WI38 (cell line): ENCODE measurements around the gene MAN2A1.

ENCODE experiments used
- H3K4me3 ChIP-seq: 2 replicates; pipeline ENCODE4 v1.5.1; 2011; ENCODE audit warnings: low read depth, mild to moderate bottlenecking, control low read depth, low read length
- CTCF ChIP-seq: IDR thresholded peaks from 2 replicates; pipeline ENCODE4 v1.5.1; 2012; ENCODE audit warnings: low read depth, mild to moderate bottlenecking, control low read depth, low read length

The MAN2A1 gene

GRCh38 chr5:109844695-109845094, 155.0 kb downstream of the MAN2A1 start:
- TF ChIP-seq CTCF = no peak
- H3K4me3 ChIP-seq = no peak overlapping the region

DNA sequence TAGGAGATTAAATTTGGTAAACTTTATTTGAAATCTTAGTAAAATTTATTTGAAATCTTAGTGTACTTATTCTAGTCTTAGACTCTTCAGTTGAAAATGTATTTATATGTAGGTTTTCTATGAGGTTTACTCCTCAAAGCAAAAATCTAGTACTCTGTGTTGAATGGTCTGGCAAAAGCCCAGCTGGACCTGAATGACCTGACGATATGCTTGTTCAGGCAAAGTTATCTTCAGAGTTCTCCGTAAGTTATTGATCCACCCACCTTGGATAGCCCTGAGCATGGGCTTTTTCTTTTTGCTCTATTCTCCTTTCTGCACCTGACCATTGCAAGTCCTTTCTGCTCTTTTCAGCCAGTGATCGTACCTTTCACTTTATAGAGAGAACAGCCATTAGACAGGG, 158.4 kb downstream of the MAN2A1 start:
- H3K4me3 ChIP-seq = no peak overlapping the region
- no peak for TF ChIP-seq CTCF

- no peak overlapping the region for H3K4me3 ChIP-seq
- TF ChIP-seq CTCF = no peak
Observed at GRCh38 chr5:109849478-109850088, 159.9 kb downstream of the MAN2A1 start.

DNA sequence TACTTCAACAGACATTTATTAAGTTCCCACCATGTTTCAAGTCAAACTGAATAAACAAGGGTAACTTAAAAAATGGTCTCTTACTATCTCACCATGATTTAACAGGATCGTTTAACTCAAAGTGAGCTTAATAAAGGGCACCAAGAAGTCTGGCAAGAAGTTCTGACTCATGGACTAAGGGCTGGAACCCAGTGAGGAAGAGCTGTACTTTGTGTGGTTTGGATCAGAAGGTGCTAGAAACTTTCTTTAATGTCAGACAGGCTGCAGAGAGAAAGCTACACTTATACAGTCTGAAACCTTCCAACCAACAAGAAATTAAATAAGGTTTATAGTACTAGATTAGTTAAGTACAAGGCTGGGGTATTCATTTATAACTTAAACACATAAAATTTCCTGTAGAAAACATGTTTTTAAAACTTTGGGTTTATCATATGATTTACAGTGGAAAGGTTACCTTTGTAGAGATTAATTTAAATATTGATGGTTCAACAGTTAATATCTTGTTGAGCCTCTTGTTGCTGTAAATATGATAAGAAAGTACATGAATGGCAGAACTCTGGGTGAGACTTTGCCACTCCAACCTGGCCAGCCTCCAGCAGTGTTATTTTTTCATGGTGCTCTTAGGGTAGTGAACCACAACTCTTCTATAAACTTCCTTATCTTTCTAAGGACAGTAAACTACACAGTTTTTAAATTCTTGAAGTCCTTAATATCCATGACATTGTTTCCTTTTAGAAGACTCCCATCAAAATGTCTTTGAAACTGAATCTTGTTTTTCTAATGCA, 162.8 kb downstream of the MAN2A1 start:
- no peak overlapping the region for H3K4me3 ChIP-seq
- TF ChIP-seq CTCF = no peak

DNA sequence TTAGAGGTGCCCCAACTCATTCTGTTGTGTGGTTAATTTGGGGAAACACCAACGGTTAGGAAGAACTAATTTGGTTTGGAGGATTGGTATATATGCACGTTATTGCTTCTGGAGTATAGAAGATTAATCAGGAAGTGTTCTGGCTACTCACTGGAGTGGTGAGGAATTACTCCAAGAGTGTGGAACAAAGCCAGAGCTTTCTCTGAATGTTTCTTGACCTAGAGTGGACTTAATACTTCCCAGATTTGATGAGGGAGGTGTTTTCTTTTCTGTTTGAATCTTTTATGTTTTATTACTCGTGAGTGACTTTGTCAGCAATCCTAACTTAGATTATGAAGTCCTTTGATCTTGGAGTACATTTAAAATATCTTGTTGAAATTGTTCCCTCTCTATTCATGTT, 163.7 kb downstream of the MAN2A1 start:
- no peak overlapping the region for H3K4me3 ChIP-seq
- no peak for TF ChIP-seq CTCF

- no peak overlapping the region for H3K4me3 ChIP-seq
- TF ChIP-seq CTCF = no peak
Observed at GRCh38 chr5:109855056-109855455, 165.3 kb downstream of the MAN2A1 start.

DNA sequence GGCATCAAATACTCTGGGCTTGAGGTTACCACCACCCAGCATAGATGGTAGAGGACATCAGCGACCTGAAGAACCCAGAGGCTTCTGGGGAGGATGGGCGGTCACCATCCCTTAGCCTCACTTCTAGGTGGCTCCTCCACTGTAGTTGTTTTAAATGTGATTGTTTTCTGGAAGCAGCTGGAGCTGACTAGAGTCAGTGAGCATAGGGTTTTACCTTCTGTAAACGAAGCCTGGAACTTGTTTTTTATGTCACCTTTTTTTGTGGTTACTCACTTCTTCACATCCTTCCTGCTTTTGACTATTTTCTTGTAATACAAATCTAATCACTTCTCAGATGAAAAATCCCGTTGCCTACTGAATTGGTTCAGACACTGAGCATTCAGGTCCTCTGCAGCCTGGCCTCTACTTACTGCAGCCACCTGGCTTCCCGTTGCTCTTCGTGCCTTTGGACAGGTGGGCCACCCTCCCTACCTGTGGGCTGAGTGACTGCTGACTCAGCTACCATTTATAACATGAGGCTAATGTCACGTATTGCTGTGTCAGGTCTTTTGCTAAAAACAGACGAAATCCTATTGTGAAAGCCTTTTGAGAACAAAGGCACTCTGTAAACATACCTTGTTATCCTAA, 167.8 kb downstream of the MAN2A1 start:
- TF ChIP-seq CTCF = no peak
- H3K4me3 ChIP-seq = no peak overlapping the region
